Endometrial microvascular endothelial cells (primary cell): ENCODE data around the gene HOXB5. TPM values are rescaled to one million over a fixed set of nuclear protein-coding genes. Genes with fewer than 3 reads are reported as not detected.

Source experiments
- in situ Hi-C: cut with HindIII; loops from 2 replicates; pipeline ENCODE4 v1.10.0; 2017; ENCODE audit warnings: low sequenced_read_pairs, low pct_unique_long_range_greater_than_20kb; ENCODE audit errors: inconsistent ontology term
- total RNA-seq: library from RNA; depleted of rRNA; stranded (reverse); fragments of >200 nt; gene quantifications from one replicate; pipeline ENCODE4 v1.2.3, GENCODE V29; 2015; ENCODE audit errors: inconsistent ontology term

Gene HOXB5
- total RNA-seq, 1 donor from 2014 or later, result 1.2 TPM

DNA sequence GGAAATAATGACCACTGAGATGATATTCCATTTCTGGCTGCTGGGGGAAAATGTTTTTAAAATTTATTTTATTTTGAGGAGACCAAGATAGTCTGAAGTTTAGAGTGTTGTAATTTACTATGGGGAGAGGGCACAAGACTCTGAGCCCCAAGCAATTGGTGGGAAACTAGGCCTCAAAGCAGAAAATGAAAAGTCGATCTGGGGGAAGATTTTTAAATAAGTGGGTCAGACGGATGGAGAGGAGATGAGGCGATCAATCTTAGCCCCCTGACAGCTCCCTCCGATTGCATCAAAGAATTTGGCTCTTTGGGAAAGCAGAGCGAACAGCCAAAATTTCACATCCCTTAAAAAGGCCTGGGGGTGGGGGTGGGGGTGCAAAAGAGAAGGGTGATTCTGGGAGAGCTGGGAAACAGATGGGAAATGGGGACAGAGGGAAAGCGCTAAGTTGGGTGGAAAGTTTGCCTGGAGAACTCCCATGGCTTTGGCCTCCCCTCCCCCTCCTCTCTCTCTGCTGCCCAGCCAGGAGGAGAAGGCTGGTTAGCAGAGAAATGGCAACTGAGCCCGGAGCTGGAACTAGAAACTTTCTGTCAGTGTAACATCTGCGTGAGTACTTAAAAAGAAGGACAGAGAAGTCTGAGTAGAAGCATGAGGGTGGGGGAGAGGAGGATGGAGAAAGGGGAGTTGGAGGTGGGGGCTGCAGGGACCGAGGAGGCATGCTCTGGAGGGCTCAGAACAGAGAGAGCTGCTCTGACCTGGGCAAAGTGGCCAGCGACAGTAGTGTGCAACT, 47.2 kb downstream of the HOXB5 start:
- in situ Hi-C loops, result no loop called here

DNA sequence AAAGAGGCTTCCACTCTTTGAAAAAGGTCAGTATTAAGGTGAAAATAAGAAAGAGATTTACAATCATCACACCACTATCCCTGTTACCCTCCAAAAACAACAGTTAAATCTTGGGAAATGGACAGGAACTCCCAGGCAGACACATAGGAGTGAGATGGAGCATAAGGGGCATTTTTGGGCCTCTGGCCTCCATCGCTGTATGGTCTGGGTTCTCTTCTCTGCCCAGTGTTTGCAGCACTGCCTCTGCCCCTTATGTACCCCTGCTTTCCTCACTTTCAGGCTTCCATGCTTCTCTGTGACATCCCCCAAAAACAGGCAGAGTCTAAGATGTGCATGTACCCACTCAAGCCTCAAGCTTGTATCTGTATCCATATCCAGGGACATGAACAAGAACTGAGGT, 48.0 kb downstream of the HOXB5 start:
- in situ Hi-C loops, result no loop called here

GRCh38 chr17:48545022-48545375, 48.6 kb downstream of the HOXB5 start, which contains the start of gene HOXB2:
Gene HOXB2, minus strand, starts transcription at chr17:48545109. Its CDS starts 198 bp downstream, at chr17:48544911.
- in situ Hi-C loops, result no loop called here

- in situ Hi-C loops, result no loop called here
Measured at GRCh38 chr17:48544349-48545021, 49.1 kb downstream of the HOXB5 start.

DNA sequence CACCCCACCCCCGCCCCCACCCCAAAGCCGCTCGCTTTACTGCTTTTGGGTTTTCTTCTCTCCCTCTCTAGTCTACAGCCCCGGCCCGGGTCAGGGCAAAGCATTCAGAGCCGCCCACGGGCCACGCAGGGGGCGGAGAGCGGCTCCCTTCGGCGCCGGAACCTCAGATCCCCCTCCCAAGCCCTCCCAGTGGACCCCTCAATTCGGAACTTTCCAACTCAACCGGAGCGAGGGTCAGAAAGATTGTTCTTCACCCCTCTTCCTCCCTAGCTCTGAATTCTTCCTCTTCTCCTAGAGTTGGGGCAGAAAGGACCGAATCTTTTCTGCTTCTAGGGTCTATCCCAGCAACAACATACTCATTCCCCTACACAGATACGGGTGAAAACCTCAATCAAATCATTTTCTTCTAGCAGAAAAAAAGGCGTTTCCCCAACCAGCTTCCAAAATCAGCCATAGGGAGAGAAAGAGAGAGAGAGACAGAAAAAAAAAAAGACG, 49.7 kb downstream of the HOXB5 start:
- in situ Hi-C loops, result no loop called here

GRCh38 chr17:48543107-48543853, 50.3 kb downstream of the HOXB5 start:
- in situ Hi-C loops, result no loop called here

- in situ Hi-C loops, result no loop called here
Measured at GRCh38 chr17:48542698-48543106, 50.9 kb downstream of the HOXB5 start.

DNA sequence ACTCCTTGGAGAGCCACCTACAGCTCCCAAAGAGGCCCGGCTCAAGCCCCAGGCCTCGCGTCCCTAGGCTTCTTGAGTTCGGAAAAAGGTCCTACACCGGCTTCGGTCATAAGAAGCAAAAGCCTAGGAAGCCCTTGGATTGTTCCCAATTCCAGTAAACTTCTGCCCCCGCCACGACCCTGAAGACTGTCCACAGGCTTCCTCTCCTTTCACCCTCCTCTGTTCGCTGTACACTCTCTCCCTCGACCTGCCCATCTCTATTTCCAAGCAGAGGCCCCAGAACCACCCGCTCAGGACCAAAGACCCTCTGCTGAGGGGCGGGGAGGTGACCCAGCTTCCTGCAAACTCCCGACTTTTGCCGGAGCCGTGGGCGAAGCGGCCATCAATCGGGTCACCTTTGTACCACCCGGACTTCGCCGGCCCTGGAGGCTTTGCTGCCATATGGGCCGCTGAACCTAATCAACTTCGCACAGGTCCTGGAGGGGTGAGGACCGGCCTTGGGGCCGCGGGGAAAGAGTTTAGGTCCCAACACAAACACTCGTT, 51.4 kb downstream of the HOXB5 start:
- in situ Hi-C loops, result no loop called here

GRCh38 chr17:48541577-48542113, 51.9 kb downstream of the HOXB5 start:
- in situ Hi-C loops, result no loop called here

Other genes with a start within 250 kb of the HOXB5 start
- not detected for gene SKAP1, start 163.6 kb downstream of the HOXB5 start, total RNA-seq
- gene HOXB1, start 62.8 kb downstream of the HOXB5 start, total RNA-seq, result not detected
- 10.5 TPM for gene HOXB2, start 48.7 kb downstream of the HOXB5 start, total RNA-seq
- 1.9 TPM for gene HOXB4, start 15.4 kb downstream of the HOXB5 start, total RNA-seq
- gene HOXB3, start 3.5 kb downstream of the HOXB5 start, total RNA-seq, result 5.7 TPM
- gene HOXB6, start 11.2 kb upstream of the HOXB5 start, total RNA-seq, result 26.3 TPM
- gene HOXB7, start 17.2 kb upstream of the HOXB5 start, total RNA-seq, result 28.6 TPM
- gene HOXB8, start 21.5 kb upstream of the HOXB5 start, total RNA-seq, result 22.5 TPM
- 6.8 TPM for gene HOXB9, start 32.6 kb upstream of the HOXB5 start, total RNA-seq
- not detected for gene PRAC1, start 128.7 kb upstream of the HOXB5 start, total RNA-seq
- not detected for gene PRAC2, start 129.4 kb upstream of the HOXB5 start, total RNA-seq
- not detected for gene HOXB13, start 135.0 kb upstream of the HOXB5 start, total RNA-seq
- gene TTLL6, start 223.4 kb upstream of the HOXB5 start, total RNA-seq, result not detected
- gene CALCOCO2, start 237.3 kb upstream of the HOXB5 start, total RNA-seq, result 42.0 TPM